ENCODE results near the gene PODN. TPM values are rescaled to one million over a fixed set of nuclear protein-coding genes. Genes with fewer than 3 reads are reported as not detected.

The PODN gene
- total RNA-seq, 1 experiment from 2014 or later, result not detected

DNA sequence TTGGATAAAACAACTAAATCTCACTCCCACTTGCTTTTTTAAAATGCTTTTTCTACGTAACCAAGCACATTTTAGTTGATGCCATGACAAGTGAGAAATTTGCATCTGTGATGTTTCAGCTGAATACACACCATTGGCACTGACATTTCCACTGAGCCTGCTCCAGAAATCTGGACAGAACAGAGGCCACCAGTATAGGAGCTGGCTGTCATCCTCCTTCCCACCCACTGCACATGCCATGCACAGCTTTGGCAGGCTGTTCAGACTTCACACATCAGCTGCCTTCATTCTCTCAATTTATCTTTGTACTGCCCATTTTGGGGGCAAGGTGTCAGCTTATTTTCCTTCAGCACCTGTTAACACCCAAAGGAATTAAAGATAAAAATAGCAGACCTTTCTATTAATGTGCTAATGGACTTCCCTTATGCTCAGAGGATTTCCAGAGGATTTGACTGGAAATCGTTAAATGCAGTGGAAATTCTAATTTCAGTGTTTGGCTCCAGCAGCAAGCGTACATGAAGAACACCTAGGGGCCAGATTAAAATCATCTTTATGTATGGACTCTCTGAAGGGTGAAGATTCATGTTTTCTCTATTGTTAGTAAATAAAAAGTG, 12.9 kb upstream of the PODN start:
- Histone ChIP-seq H3K36me3 (ENCODE audit: insufficient read depth, low read length, poor library complexity, severe bottlenecking) (no peaks in the 10 kb centered on the region), H3K9me3 (ENCODE audit: low read depth, low read length, poor library complexity, severe bottlenecking) (no peaks in the 10 kb centered on the region), H3K27ac (ENCODE audit: low read depth, low read length, poor library complexity, severe bottlenecking) (no peak overlapping the region), H3K4me1 (ENCODE audit: insufficient read depth, low read length, poor library complexity, severe bottlenecking) (peaks cover 54% of the 10 kb centered on the region), H3K27me3 (replicated peaks; ENCODE audit: insufficient read depth, low read depth, low read length, poor library complexity) (no peaks in the 10 kb centered on the region), H3K4me3 (ENCODE audit: low read depth, low read length, poor library complexity, severe bottlenecking) (no peak overlapping the region)
- BruUV-seq (replicated peaks), result no TSS peak
- ChIA-PET CTCF (no interaction called here), POLR2A (ENCODE audit: low non-redundant PET) (no interaction called here)
- no peak for DNase-seq (ENCODE audit: low spot score)
- intact Hi-C loops (cut with micrococcal nuclease; ENCODE audit: unreplicated experiment), result no loop called here
- TF ChIP-seq, protein P1, sequence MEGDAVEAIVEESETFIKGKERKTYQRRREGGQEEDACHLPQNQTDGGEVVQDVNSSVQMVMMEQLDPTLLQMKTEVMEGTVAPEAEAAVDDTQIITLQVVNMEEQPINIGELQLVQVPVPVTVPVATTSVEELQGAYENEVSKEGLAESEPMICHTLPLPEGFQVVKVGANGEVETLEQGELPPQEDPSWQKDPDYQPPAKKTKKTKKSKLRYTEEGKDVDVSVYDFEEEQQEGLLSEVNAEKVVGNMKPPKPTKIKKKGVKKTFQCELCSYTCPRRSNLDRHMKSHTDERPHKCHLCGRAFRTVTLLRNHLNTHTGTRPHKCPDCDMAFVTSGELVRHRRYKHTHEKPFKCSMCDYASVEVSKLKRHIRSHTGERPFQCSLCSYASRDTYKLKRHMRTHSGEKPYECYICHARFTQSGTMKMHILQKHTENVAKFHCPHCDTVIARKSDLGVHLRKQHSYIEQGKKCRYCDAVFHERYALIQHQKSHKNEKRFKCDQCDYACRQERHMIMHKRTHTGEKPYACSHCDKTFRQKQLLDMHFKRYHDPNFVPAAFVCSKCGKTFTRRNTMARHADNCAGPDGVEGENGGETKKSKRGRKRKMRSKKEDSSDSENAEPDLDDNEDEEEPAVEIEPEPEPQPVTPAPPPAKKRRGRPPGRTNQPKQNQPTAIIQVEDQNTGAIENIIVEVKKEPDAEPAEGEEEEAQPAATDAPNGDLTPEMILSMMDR (conservative IDR thresholded peaks at IDR 0.05; ENCODE audit: low read depth, low read length), result no peak
- no peak for TF ChIP-seq EZH2 (IDR thresholded peaks at IDR 0.05; ENCODE audit: borderline replicate concordance, low read depth, low read length, poor library complexity, severe bottlenecking)

DNA sequence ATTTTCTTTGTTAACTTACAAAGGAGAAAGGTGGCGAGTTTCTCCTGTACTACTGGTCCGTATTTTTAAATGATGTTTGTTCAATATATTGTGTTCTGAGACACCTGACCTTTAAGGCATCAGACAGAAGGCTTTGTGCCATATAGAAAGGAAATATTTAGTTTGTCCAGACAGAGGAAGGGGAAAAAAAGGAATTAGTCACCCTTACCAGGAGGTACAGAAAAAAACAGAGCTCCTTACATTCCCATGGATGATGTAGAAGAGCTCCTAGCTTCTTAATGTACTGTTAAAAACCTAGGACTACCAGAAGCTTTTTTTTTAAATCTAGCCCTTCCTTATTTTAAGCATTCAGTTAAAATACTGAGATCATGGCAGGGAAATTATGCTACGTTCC, 12.4 kb upstream of the PODN start:
- Histone ChIP-seq H3K4me1 (ENCODE audit: insufficient read depth, low read length, poor library complexity, severe bottlenecking) (peaks cover 54% of the 10 kb centered on the region), H3K9me3 (ENCODE audit: low read depth, low read length, poor library complexity, severe bottlenecking) (no peaks in the 10 kb centered on the region), H3K27me3 (replicated peaks; ENCODE audit: insufficient read depth, low read depth, low read length, poor library complexity) (no peaks in the 10 kb centered on the region), H3K36me3 (ENCODE audit: insufficient read depth, low read length, poor library complexity, severe bottlenecking) (no peaks in the 10 kb centered on the region), H3K4me3 (ENCODE audit: low read depth, low read length, poor library complexity, severe bottlenecking) (no peak overlapping the region), H3K27ac (ENCODE audit: low read depth, low read length, poor library complexity, severe bottlenecking) (no peak overlapping the region)
- DNase-seq (ENCODE audit: low spot score), result no peak
- POLR2A ChIA-PET (ENCODE audit: low non-redundant PET), result no interaction called here
- BruUV-seq (replicated peaks), result no TSS peak
- intact Hi-C loops (cut with micrococcal nuclease; ENCODE audit: unreplicated experiment), result no loop called here
- TF ChIP-seq, protein P1 (conservative IDR thresholded peaks at IDR 0.05; ENCODE audit: low read depth, low read length), result no peak
- no peak for TF ChIP-seq EZH2 (IDR thresholded peaks at IDR 0.05; ENCODE audit: borderline replicate concordance, low read depth, low read length, poor library complexity, severe bottlenecking)
- CTCF ChIA-PET, result no interaction called here

DNA sequence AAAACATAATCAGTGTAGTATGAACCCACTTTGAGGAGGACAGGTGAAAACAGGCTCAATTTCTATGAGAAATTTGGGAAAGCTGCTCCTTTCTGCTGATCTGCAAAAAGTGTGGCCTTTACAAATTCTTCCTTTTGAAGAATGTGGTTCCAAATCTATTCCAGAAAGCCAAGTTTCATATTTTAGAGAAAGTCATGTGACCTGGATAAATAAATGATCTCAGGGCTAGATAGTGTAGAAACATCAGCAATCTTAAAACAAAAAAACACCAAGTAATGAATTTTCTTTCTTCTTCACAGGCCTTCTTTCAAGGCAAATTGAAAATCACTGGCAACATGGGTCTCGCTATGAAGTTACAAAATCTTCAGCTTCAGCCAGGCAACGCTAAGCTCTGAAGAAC, 11.7 kb upstream of the PODN start:
- no peaks in the 10 kb centered on the region for H3K9me3 ChIP-seq (ENCODE audit: low read depth, low read length, poor library complexity, severe bottlenecking)
- TF ChIP-seq, protein P1 (conservative IDR thresholded peaks at IDR 0.05; ENCODE audit: low read depth, low read length), result no peak
- TF ChIP-seq EZH2 (IDR thresholded peaks at IDR 0.05; ENCODE audit: borderline replicate concordance, low read depth, low read length, poor library complexity, severe bottlenecking), result no peak
- POLR2A ChIA-PET (ENCODE audit: low non-redundant PET), result no interaction called here
- CTCF ChIA-PET, result no interaction called here
- no TSS peak for BruUV-seq (replicated peaks)
- no peaks in the 10 kb centered on the region for H3K36me3 ChIP-seq (ENCODE audit: insufficient read depth, low read length, poor library complexity, severe bottlenecking)
- peaks cover 54% of the 10 kb centered on the region for H3K4me1 ChIP-seq (ENCODE audit: insufficient read depth, low read length, poor library complexity, severe bottlenecking)
- no peak overlapping the region for H3K27ac ChIP-seq (ENCODE audit: low read depth, low read length, poor library complexity, severe bottlenecking)
- intact Hi-C loops (cut with micrococcal nuclease; ENCODE audit: unreplicated experiment), result no loop called here
- H3K4me3 ChIP-seq (ENCODE audit: low read depth, low read length, poor library complexity, severe bottlenecking), result no peak overlapping the region
- H3K27me3 ChIP-seq (replicated peaks; ENCODE audit: insufficient read depth, low read depth, low read length, poor library complexity), result no peaks in the 10 kb centered on the region
- DNase-seq (ENCODE audit: low spot score), result no peak

Measured in A673 (cell line).